H9 (cell line): ENCODE data around the gene KRTAP10-6. TPM values are rescaled to one million over a fixed set of nuclear protein-coding genes. Genes with fewer than 3 reads are reported as not detected.

Source experiments
- DNase-seq: peaks from one replicate; pipeline ENCODE4 v3.0.0-alpha.2; 2017
- H2AFZ ChIP-seq: one replicate; pipeline ENCODE4 v1.6.1; 2013; ENCODE audit warnings: mild to moderate bottlenecking, low read length, control low read depth, moderate library complexity
- H2AK5ac ChIP-seq: 2 replicates; pipeline ENCODE4 v1.6.1; 2013; ENCODE audit warnings: low read length, control low read depth, mixed read lengths; ENCODE audit not compliant: insufficient read length
- H2BK120ac ChIP-seq: one replicate; pipeline ENCODE4 v1.6.1; 2013; ENCODE audit warnings: low read depth, mild to moderate bottlenecking, low read length, control low read depth, inconsistent platforms; ENCODE audit not compliant: poor library complexity, severe bottlenecking
- H2BK12ac ChIP-seq: 2 replicates; pipeline ENCODE4 v1.6.1; 2013; ENCODE audit warnings: low read length, control low read depth, mixed read lengths, low read depth; ENCODE audit not compliant: insufficient read length
- H2BK15ac ChIP-seq: 2 replicates; pipeline ENCODE4 v1.6.1; 2013; ENCODE audit warnings: low read depth, low read length, control low read depth
- H2BK20ac ChIP-seq: one replicate; pipeline ENCODE4 v1.6.1; 2013; ENCODE audit warnings: low read depth, mild to moderate bottlenecking, low read length, control low read depth, inconsistent platforms; ENCODE audit not compliant: poor library complexity, severe bottlenecking
- H2BK5ac ChIP-seq: 2 replicates; pipeline ENCODE4 v1.6.1; 2013; ENCODE audit warnings: low read length, control low read depth, mixed read lengths; ENCODE audit not compliant: insufficient read length
- H3K14ac ChIP-seq: 2 replicates; pipeline ENCODE4 v1.6.1; 2013; ENCODE audit warnings: low read length, control low read depth; ENCODE audit not compliant: insufficient read depth
- H3K18ac ChIP-seq: 2 replicates; pipeline ENCODE4 v1.6.1; 2013; ENCODE audit warnings: low read depth, mild to moderate bottlenecking, mixed read lengths, low read length, control low read depth; ENCODE audit not compliant: insufficient read length
- H3K23ac ChIP-seq: 2 replicates; pipeline ENCODE4 v1.6.1; 2013; ENCODE audit warnings: low read length, control low read depth, mixed read lengths, low read depth; ENCODE audit not compliant: insufficient read length
- H3K23me2 ChIP-seq: 2 replicates; pipeline ENCODE4 v1.6.1; 2013; ENCODE audit warnings: low read depth, mild to moderate bottlenecking, mixed read lengths, low read length, control low read depth; ENCODE audit not compliant: insufficient read length, poor library complexity, severe bottlenecking
- H3K27ac ChIP-seq: 2 replicates; pipeline ENCODE4 v1.5.1; 2013; ENCODE audit warnings: low read length, control low read depth, mixed read lengths, low read depth; ENCODE audit not compliant: insufficient read length
- H3K27me3 ChIP-seq: 2 replicates; pipeline ENCODE4 v1.6.1; 2013; ENCODE audit warnings: low read length, control low read depth, inconsistent platforms; ENCODE audit not compliant: insufficient read depth
- H3K4ac ChIP-seq: 2 replicates; pipeline ENCODE4 v1.6.1; 2013; ENCODE audit warnings: low read depth, mild to moderate bottlenecking, control low read depth, inconsistent platforms, low read length, moderate library complexity
- H3K4me1 ChIP-seq: 2 replicates; pipeline ENCODE4 v1.6.1; 2013; ENCODE audit warnings: low read length, control low read depth, inconsistent platforms; ENCODE audit not compliant: insufficient read depth
- H3K4me2 ChIP-seq: 2 replicates; pipeline ENCODE4 v1.6.1; 2013; ENCODE audit warnings: low read length, control low read depth, mixed read lengths; ENCODE audit not compliant: insufficient read length, insufficient read depth
- H3K56ac ChIP-seq: 2 replicates; pipeline ENCODE4 v1.6.1; 2013; ENCODE audit warnings: low read depth, mild to moderate bottlenecking, mixed read lengths, low read length, control low read depth; ENCODE audit not compliant: insufficient read length
- H3K79me1 ChIP-seq: 2 replicates; pipeline ENCODE4 v1.6.1; 2013; ENCODE audit warnings: low read depth, mild to moderate bottlenecking, moderate library complexity, low read length, control low read depth, inconsistent platforms; ENCODE audit not compliant: insufficient read depth, poor library complexity, severe bottlenecking
- H3K79me2 ChIP-seq: 2 replicates; pipeline ENCODE4 v1.6.1; 2013; ENCODE audit warnings: low read length, control low read depth, inconsistent platforms; ENCODE audit not compliant: insufficient read depth
- H3K9ac ChIP-seq: 2 replicates; pipeline ENCODE4 v1.6.1; 2013; ENCODE audit warnings: low read length, control low read depth, mixed read lengths; ENCODE audit not compliant: insufficient read length; ENCODE audit errors: extremely low read depth
- H3K9me3 ChIP-seq: one replicate; pipeline ENCODE4 v1.6.1; 2013; ENCODE audit warnings: low read depth, low read length, inconsistent platforms; ENCODE audit not compliant: control insufficient read depth
- H3T11ph ChIP-seq: one replicate; pipeline ENCODE4 v1.6.1; 2013; ENCODE audit warnings: mild to moderate bottlenecking, low read length, control low read depth, inconsistent platforms
- H4K20me1 ChIP-seq: one replicate; pipeline ENCODE4 v1.6.1; 2013; ENCODE audit not compliant: control insufficient read depth, insufficient read length, insufficient read depth
- H4K5ac ChIP-seq: 2 replicates; pipeline ENCODE4 v1.6.1; 2013; ENCODE audit warnings: low read depth, mild to moderate bottlenecking, mixed read lengths, low read length, control low read depth; ENCODE audit not compliant: insufficient read length
- H4K8ac ChIP-seq: replicated peaks from 2 replicates; pipeline ENCODE4 v1.6.1; 2013; ENCODE audit warnings: low read length, control low read depth, mixed read lengths, low read depth; ENCODE audit not compliant: insufficient read length
- H4K91ac ChIP-seq: 2 replicates; pipeline ENCODE4 v1.6.1; 2013; ENCODE audit warnings: low read depth, mild to moderate bottlenecking, moderate library complexity, mixed read lengths, low read length, control low read depth; ENCODE audit not compliant: insufficient read length
- H3K27ac Mint-ChIP-seq, 3 experiments: 2 replicates in 2 of 3; 3 replicates in 1 of 3; pipeline ENCODE4 v1.8.0; 2020 to 2021; ENCODE audit warnings: mixed read lengths in 3 of 3, mild to moderate bottlenecking in 1 of 3, moderate library complexity in 1 of 3
- H3K27me3 Mint-ChIP-seq: 2 replicates; pipeline ENCODE4 v1.8.0; 2021; ENCODE audit warnings: low read depth, mild to moderate bottlenecking, moderate library complexity, mixed read lengths
- H3K36me3 Mint-ChIP-seq, 3 experiments: 2 replicates in 2 of 3; 3 replicates in 1 of 3; pipeline ENCODE4 v1.8.0; 2020 to 2021; ENCODE audit warnings: low read depth in 3 of 3, mixed read lengths in 3 of 3; ENCODE audit not compliant: insufficient read depth in 1 of 3
- H3K4me1 Mint-ChIP-seq, 2 experiments: 2 replicates each; pipeline ENCODE4 v1.8.0; 2020; ENCODE audit warnings: mixed read lengths in 2 of 2
- H3K4me3 Mint-ChIP-seq, 2 experiments: 2 replicates in 1 of 2; 3 replicates in 1 of 2; pipeline ENCODE4 v1.8.0; 2020 to 2021; ENCODE audit warnings: mild to moderate bottlenecking in 2 of 2, mixed read lengths in 2 of 2, moderate library complexity in 1 of 2
- H3K9me3 Mint-ChIP-seq, 2 experiments: 2 replicates in 1 of 2; 3 replicates in 1 of 2; pipeline ENCODE4 v1.8.0; 2020; ENCODE audit warnings: mild to moderate bottlenecking in 2 of 2, mixed read lengths in 2 of 2, moderate library complexity in 1 of 2
- CTCF ChIP-seq: fragments of 200-600 bp; sonication (generic); conservative IDR thresholded peaks from 3 replicates; pipeline ENCODE4 v1.8.0; 2021; ENCODE audit warnings: antibody characterized with exemption, mild to moderate bottlenecking
- WGBS: extraction: QIAGEN DNeasy Blood & Tissue Kit; methylation state at CpG from one replicate; pipeline ENCODE4 v1.1.7; 2013; ENCODE audit warnings: missing lambda C conversion rate, low lambda C conversion rate, mixed read lengths; ENCODE audit not compliant: insufficient read length; ENCODE audit errors: extremely low coverage; 5-methylcytosine and 5-hydroxymethylcytosine counted together
- total RNA-seq: library from RNA; stranded (reverse); gene quantifications from 2 replicates; pipeline ENCODE4 v1.2.1, GENCODE V29; 2021

KRTAP10-6 gene
- total RNA-seq, 1 experiment from 2014 or later = not detected

GRCh38 chr21:44555200-44555875 lies 37.0 kb downstream of the KRTAP10-6 start:
- no peak overlapping the region for H2BK5ac ChIP-seq
- H3K27ac ChIP-seq = no peak overlapping the region
- no peak overlapping the region for H4K8ac ChIP-seq
- no peak overlapping the region for H2BK15ac ChIP-seq
- no peaks in the 10 kb centered on the region for H3K27me3 ChIP-seq
- TF ChIP-seq CTCF = no peak
- H3K56ac ChIP-seq = no peak overlapping the region
- no peaks in the 10 kb centered on the region for H3K9me3 ChIP-seq
- H2BK20ac ChIP-seq = no peak overlapping the region
- no peak for DNase-seq
- H4K5ac ChIP-seq = no peak overlapping the region
- H3K14ac ChIP-seq = no peak overlapping the region
- H3K36me3 Mint-ChIP-seq = no peaks in the 10 kb centered on the region
- H3K27ac Mint-ChIP-seq = no peak overlapping the region; a peak in 1 of 7 replicates
- no peak overlapping the region for H2AFZ ChIP-seq
- no peak overlapping the region for H4K91ac ChIP-seq
- no peak overlapping the region for H3K9ac ChIP-seq
- H4K20me1 ChIP-seq = no peaks in the 10 kb centered on the region
- no peak overlapping the region for H2BK12ac ChIP-seq
- no peaks in the 10 kb centered on the region for H3K79me1 ChIP-seq
- no peaks in the 10 kb centered on the region; a peak in 1 of 5 replicates for H3K9me3 Mint-ChIP-seq
- no peaks in the 10 kb centered on the region; the same call in 1 of the 2 replicates for H3K4me1 ChIP-seq
- H3K23me2 ChIP-seq = no peaks in the 10 kb centered on the region
- no peak overlapping the region for H2AK5ac ChIP-seq
- no peak overlapping the region for H3K23ac ChIP-seq
- no CpG with 5 or more reads among the region's 13 CpGs for WGBS
- no peak overlapping the region for H3K4ac ChIP-seq
- peaks cover 33 to 40% of the 10 kb centered on the region in 2 experiments for H3K4me1 Mint-ChIP-seq
- H3K79me2 ChIP-seq = no peaks in the 10 kb centered on the region
- no peak overlapping the region for H3K4me2 ChIP-seq
- H3K4me3 Mint-ChIP-seq = no peak overlapping the region
- H2BK120ac ChIP-seq = no peak overlapping the region
- H3T11ph ChIP-seq = no peak overlapping the region
- H3K27me3 Mint-ChIP-seq = peaks cover 5% of the 10 kb centered on the region
- H3K18ac ChIP-seq = no peak overlapping the region
